Vagina (tissue), 2 donors: Measurements from ENCODE around the gene KL.

Experiments used
- CTCF ChIP-seq, 3 experiments: fragments of 450-650 bp in 2 of 3; fragments of 200-600 bp in 1 of 3; sonication (generic) in 1 of 3; IDR thresholded peaks; one replicate each; pipeline ENCODE4 v1.5.1; 2017 to 2019; ENCODE audit warnings: antibody characterized with exemption in 3 of 3, mild to moderate bottlenecking in 2 of 3, moderate library complexity in 2 of 3
- POLR2A ChIP-seq, 2 donors: fragments of 450-650 bp; IDR thresholded peaks; one replicate each; pipeline ENCODE4 v1.6.1; 2017; ENCODE audit warnings: antibody characterized with exemption in 2 of 2, mild to moderate bottlenecking in 2 of 2, moderate library complexity in 2 of 2
- POLR2AphosphoS5 ChIP-seq, 2 donors: sonication (generic); formaldehyde crosslinking; IDR thresholded peaks; one replicate each; pipeline ENCODE4 v1.9.0; 2017; ENCODE audit warnings: antibody characterized with exemption in 2 of 2, mild to moderate bottlenecking in 2 of 2, low read depth in 1 of 2; ENCODE audit not compliant: insufficient read depth in 1 of 2

GRCh38 chr13:32969516-32969941 lies 46.7 kb upstream of the KL start:
- no peak for TF ChIP-seq CTCF (IDR thresholded peaks at IDR 0.05)
- no peak for TF ChIP-seq POLR2A (IDR thresholded peaks at IDR 0.05)
- peak in 1 of 2 donors; percentile 49 for TF ChIP-seq POLR2AphosphoS5 (IDR thresholded peaks at IDR 0.05; ENCODE audit: insufficient read depth in 1 of 2, low read depth in 1 of 2)
